ENCODE results near the gene SNUPN. TPM values are rescaled to one million over a fixed set of nuclear protein-coding genes. Genes with fewer than 3 reads are reported as not detected.

SNUPN gene
- total RNA-seq, 2 donors from 2014 or later, result 13.7 to 17.3 TPM

DNA sequence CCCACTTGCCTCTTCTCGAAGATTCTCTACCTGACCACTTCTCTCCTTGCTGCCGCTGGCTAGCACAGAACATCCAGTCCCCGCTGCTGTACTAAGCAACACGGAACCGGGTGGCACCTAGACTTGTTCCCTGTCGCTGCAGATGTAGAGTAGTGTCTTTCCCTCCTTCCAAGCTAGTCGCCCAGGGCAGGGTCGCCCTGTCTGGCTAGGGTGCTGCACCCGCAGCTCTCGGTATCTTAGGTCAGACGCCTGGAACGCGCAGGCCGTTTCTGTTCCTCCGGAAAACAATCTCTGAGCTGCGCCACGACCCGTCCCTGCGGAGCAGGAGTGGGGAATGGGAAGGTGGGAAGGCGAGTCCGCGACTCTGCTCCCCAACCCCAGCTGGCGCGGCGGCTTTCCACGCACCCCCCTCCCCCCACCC lies 21.4 kb upstream of the SNUPN start:
- Histone ChIP-seq H3K4me1 (peaks cover 0 to 50% of the 10 kb centered on the region in 2 donors), H3K27me3 (no peaks in the 10 kb centered on the region), H3K4me3 (peak overlapping the region; percentile 69 to 73), H3K9me3 (no peaks in the 10 kb centered on the region), H3K36me3 (peaks cover 9% of the 10 kb centered on the region), H3K27ac (peak overlapping the region; percentile 95)
- no peak for DNase-seq (ENCODE audit: low spot score)
- TF ChIP-seq, protein P1, sequence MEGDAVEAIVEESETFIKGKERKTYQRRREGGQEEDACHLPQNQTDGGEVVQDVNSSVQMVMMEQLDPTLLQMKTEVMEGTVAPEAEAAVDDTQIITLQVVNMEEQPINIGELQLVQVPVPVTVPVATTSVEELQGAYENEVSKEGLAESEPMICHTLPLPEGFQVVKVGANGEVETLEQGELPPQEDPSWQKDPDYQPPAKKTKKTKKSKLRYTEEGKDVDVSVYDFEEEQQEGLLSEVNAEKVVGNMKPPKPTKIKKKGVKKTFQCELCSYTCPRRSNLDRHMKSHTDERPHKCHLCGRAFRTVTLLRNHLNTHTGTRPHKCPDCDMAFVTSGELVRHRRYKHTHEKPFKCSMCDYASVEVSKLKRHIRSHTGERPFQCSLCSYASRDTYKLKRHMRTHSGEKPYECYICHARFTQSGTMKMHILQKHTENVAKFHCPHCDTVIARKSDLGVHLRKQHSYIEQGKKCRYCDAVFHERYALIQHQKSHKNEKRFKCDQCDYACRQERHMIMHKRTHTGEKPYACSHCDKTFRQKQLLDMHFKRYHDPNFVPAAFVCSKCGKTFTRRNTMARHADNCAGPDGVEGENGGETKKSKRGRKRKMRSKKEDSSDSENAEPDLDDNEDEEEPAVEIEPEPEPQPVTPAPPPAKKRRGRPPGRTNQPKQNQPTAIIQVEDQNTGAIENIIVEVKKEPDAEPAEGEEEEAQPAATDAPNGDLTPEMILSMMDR (IDR thresholded peaks at IDR 0.05), result no peak

DNA sequence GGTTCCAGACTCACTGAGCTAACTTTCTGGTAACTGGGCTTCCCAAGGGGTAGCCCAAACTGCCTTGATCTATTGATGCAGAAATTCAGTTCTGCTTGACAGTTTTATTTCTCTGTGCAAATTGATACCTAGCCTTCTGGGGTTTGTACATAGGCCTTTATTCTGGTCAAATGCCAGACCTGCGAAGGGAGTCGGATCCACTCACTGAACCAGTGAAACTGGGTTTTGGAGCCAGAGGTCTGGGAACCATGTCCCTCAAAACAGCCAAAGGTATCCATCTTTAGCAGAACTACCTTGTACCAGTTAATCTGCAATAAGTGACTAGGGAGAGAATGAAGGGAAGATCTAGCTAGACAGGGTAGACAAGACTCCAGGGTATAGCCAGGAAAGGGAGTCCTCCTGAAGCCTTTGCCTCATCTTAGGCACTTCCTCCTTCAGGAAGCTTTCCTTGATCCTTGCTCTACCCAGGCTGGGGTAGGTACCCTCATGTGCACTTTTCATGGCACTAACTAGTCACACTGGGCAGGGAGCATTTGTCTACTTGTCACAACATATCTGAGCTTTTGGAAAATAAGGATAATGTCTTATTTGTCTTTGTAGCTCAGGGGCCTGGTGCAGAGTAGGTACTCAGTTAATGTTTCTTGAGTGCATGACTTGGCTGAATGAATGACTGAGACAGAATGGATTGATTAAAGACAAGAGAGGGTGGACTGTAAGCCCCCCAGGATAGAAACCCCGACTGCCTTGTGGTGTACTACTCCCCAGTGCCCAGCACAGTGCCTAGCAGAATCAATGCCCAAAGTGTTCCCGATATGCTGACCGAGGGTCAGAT lies 20.8 kb upstream of the SNUPN start:
- H3K27me3 ChIP-seq, result no peaks in the 10 kb centered on the region
- peaks cover 0 to 44% of the 10 kb centered on the region in 2 donors for H3K4me1 ChIP-seq
- peak overlapping the region; percentile 69 to 73 for H3K4me3 ChIP-seq
- no peak for DNase-seq (ENCODE audit: low spot score)
- H3K27ac ChIP-seq, result peak overlapping the region; percentile 95
- H3K9me3 ChIP-seq, result no peaks in the 10 kb centered on the region
- TF ChIP-seq, protein P1 (IDR thresholded peaks at IDR 0.05), result no peak
- H3K36me3 ChIP-seq, result peaks cover 9% of the 10 kb centered on the region

DNA sequence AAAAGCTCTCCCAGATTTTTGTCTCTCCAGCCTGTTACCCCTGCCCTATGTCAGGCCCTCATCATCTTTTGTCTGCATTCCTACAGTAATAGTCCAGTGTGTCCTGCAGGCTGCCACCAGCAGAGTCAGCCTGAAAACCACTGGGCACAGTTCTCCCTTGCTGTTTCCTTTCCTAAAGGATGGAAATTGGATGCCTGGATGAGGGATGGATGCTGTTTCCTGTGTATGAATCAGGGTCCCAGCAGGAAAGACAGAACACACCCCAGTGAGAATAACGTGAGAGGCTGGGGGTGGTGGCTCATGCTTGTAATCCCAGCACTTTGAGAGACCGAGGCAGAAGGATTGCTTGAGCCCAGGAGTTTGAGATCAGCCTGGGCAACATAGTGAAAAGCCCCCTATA lies 18.9 kb upstream of the SNUPN start:
- no peaks in the 10 kb centered on the region for H3K27me3 ChIP-seq
- H3K9me3 ChIP-seq, result no peaks in the 10 kb centered on the region
- H3K27ac ChIP-seq, result no peak overlapping the region
- peaks cover 0 to 34% of the 10 kb centered on the region in 2 donors for H3K4me1 ChIP-seq
- no peaks in the 10 kb centered on the region for H3K36me3 ChIP-seq
- H3K4me3 ChIP-seq, result no peak overlapping the region
- TF ChIP-seq, protein P1 (IDR thresholded peaks at IDR 0.05), result no peak
- no peak for DNase-seq (ENCODE audit: low spot score)

DNA sequence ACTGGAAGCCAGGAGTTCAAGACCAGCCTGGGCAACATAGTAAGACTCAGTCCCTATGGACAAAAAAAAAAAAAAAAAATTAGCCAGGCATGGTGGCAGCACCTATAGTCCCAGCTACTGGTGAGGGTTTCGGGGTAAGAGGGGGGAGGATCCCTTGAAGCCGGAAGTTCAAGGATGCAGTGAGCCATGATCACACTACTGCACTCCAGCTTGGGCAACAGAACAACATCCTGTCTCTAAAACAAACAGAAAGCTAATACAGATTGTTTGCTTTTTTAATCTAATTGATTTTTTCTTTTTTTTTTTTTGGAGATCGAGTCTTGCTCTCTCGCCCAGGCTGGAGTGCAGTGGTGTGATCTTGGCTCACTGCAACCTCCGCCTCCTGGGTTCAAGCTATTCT lies 16.1 kb upstream of the SNUPN start:
- no peak overlapping the region for H3K27ac ChIP-seq
- H3K9me3 ChIP-seq, result no peaks in the 10 kb centered on the region
- no peak for DNase-seq (ENCODE audit: low spot score)
- no peak overlapping the region for H3K4me3 ChIP-seq
- no peaks in the 10 kb centered on the region for H3K36me3 ChIP-seq
- TF ChIP-seq, protein P1 (IDR thresholded peaks at IDR 0.05), result no peak
- H3K27me3 ChIP-seq, result no peaks in the 10 kb centered on the region
- peaks cover 0 to 44% of the 10 kb centered on the region in 2 donors for H3K4me1 ChIP-seq

DNA sequence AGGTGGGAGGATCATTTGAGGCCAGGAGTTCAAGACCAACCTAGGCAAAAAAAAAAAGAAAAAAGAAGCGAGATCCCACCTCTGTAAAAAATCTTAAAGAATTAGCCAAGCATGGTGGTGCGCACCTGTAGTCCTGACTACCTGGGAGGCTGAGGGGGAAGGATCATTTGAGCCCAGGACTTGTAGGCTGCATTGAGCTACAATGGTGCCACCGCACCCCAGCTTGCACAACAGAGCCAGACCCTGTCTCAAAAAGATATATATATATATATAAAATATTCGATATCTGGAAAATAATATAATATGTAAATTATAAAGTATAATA lies 15.6 kb upstream of the SNUPN start:
- H3K27ac ChIP-seq, result no peak overlapping the region
- H3K4me3 ChIP-seq, result no peak overlapping the region
- no peak for DNase-seq (ENCODE audit: low spot score)
- H3K4me1 ChIP-seq, result peaks cover 0 to 40% of the 10 kb centered on the region in 2 donors
- no peaks in the 10 kb centered on the region for H3K9me3 ChIP-seq
- H3K36me3 ChIP-seq, result no peaks in the 10 kb centered on the region
- TF ChIP-seq, protein P1 (IDR thresholded peaks at IDR 0.05), result no peak
- H3K27me3 ChIP-seq, result no peaks in the 10 kb centered on the region
